AG10803 (cell line): ENCODE data around the gene ENTREP3.
A peak's percentile ranks its signal among the peaks of the same experiment; 100 is the strongest.
"Not testable (repeated sequence)": the region's sequence is repeated elsewhere in the genome, so short reads cannot be mapped to it uniquely, and the experiment has no call there.

Experiments
- DNase-seq: peaks from one replicate; pipeline ENCODE4 v3.0.0; 2010; ENCODE audit warnings: low read depth
- H3K4me3 ChIP-seq: 2 replicates; pipeline ENCODE4 v1.5.1; 2011; ENCODE audit warnings: mild to moderate bottlenecking, low read length, control low read depth
- CTCF ChIP-seq: conservative IDR thresholded peaks from 2 replicates; pipeline ENCODE4 v1.5.1; 2011; ENCODE audit warnings: mild to moderate bottlenecking, low read length, control low read depth, inconsistent platforms

Gene ENTREP3

GRCh38 chr1:155218854-155219591 lies 36.3 kb downstream of the ENTREP3 start:
- H3K4me3 ChIP-seq, result no peak overlapping the region
- no peak for TF ChIP-seq CTCF
- peak; percentile 51 for DNase-seq

GRCh38 chr1:155214702-155215101 lies 40.6 kb downstream of the ENTREP3 start:
- not testable (repeated sequence) for H3K4me3 ChIP-seq, DNase-seq

GRCh38 chr1:155212051-155212440 lies 43.2 kb downstream of the ENTREP3 start:
- not testable (repeated sequence) for H3K4me3 ChIP-seq, DNase-seq

- H3K4me3 ChIP-seq, DNase-seq: not testable (repeated sequence)
Observed at GRCh38 chr1:155211381-155212050, 43.8 kb downstream of the ENTREP3 start.

GRCh38 chr1:155210314-155211104 lies 44.8 kb downstream of the ENTREP3 start:
- no peak for TF ChIP-seq CTCF
- H3K4me3 ChIP-seq, result no peak overlapping the region
- no peak for DNase-seq

GRCh38 chr1:155209312-155209721 lies 46.0 kb downstream of the ENTREP3 start:
- TF ChIP-seq CTCF, result no peak
- DNase-seq, result no peak
- H3K4me3 ChIP-seq, result peak overlapping the region; percentile 100

- peak within 1 kb of the TSS; percentile 100 for H3K4me3 ChIP-seq
- peak; percentile 87 for DNase-seq
- no peak for TF ChIP-seq CTCF
Observed at GRCh38 chr1:155208541-155209311, 46.6 kb downstream of the ENTREP3 start, which contains the start of gene MTX1. Gene MTX1, plus strand, starts transcription at chr1:155208695. Its CDS starts 110 bp downstream, at chr1:155208805.
